Fibroblast of mammary gland (primary cell): ENCODE results near the gene DCLK2.

Experiments used
- DNase-seq: peaks from one replicate; pipeline ENCODE4 v3.0.0-alpha.2; 2010; ENCODE audit warnings: low read depth
- H3K4me3 ChIP-seq: 2 replicates; pipeline ENCODE4 v1.5.1; 2011; ENCODE audit warnings: low read depth, mild to moderate bottlenecking, low read length, moderate library complexity; ENCODE audit not compliant: control insufficient read depth
- CTCF ChIP-seq: conservative IDR thresholded peaks from 2 replicates; pipeline ENCODE4 v1.5.1; 2011; ENCODE audit warnings: low read depth, low read length, inconsistent platforms; ENCODE audit not compliant: control insufficient read depth, insufficient read depth

The DCLK2 gene

GRCh38 chr4:150258569-150258968 is 180.3 kb downstream of the DCLK2 start:
- TF ChIP-seq CTCF: no peak
- no peak overlapping the region for H3K4me3 ChIP-seq
- no peak for DNase-seq

- H3K4me3 ChIP-seq: no peak overlapping the region
- TF ChIP-seq CTCF: no peak
- DNase-seq: no peak
Measured at GRCh38 chr4:150259861-150260567, 181.8 kb downstream of the DCLK2 start.

GRCh38 chr4:150261571-150261970 is 183.3 kb downstream of the DCLK2 start:
- DNase-seq: peak; percentile 51
- TF ChIP-seq CTCF: no peak
- no peak overlapping the region for H3K4me3 ChIP-seq

- no peak for TF ChIP-seq CTCF
- no peak for DNase-seq
- H3K4me3 ChIP-seq: no peak overlapping the region
Measured at GRCh38 chr4:150262611-150263010, 184.4 kb downstream of the DCLK2 start.

- no peak for TF ChIP-seq CTCF
- no peak overlapping the region for H3K4me3 ChIP-seq
- no peak for DNase-seq
Measured at GRCh38 chr4:150264595-150265161, 186.4 kb downstream of the DCLK2 start.

- DNase-seq: no peak
- no peak overlapping the region for H3K4me3 ChIP-seq
- no peak for TF ChIP-seq CTCF
Measured at GRCh38 chr4:150265806-150266205, 187.6 kb downstream of the DCLK2 start.
